Neural cell (in vitro differentiated cells): Measurements from ENCODE around the gene HMCN2. TPM values are rescaled to one million over a fixed set of nuclear protein-coding genes. Genes with fewer than 3 reads are reported as not detected.

Experiments
- H2AFZ ChIP-seq: fragments of 200-600, 300-800 bp; sonication (generic), shearing (Covaris generic); 2 replicates; pipeline ENCODE4 v1.6.0; 2014; ENCODE audit warnings: low read depth, mild to moderate bottlenecking, antibody characterized with exemption, low read length, moderate library complexity
- H3F3A ChIP-seq: fragments of 200-600 bp; shearing (Covaris generic); 2 replicates; pipeline ENCODE4 v1.6.1; 2016; ENCODE audit warnings: mild to moderate bottlenecking, moderate library complexity, mixed read lengths, antibody characterized with exemption, low read length; ENCODE audit not compliant: insufficient read depth, poor library complexity, severe bottlenecking
- H3K27ac ChIP-seq: fragments of 200-600, 300-800 bp; sonication (generic), shearing (Covaris generic); 2 replicates; pipeline ENCODE4 v1.5.1; 2014; ENCODE audit warnings: mild to moderate bottlenecking, low read length, moderate library complexity
- H3K27me3 ChIP-seq: fragments of 300-800, 200-600 bp; sonication (generic), shearing (Covaris generic); 2 replicates; pipeline ENCODE4 v1.6.0; 2014; ENCODE audit warnings: mild to moderate bottlenecking, low read depth, low read length, moderate library complexity; ENCODE audit not compliant: insufficient read depth
- H3K36me3 ChIP-seq: fragments of 300-800, 200-600 bp; sonication (generic), shearing (Covaris generic); 2 replicates; pipeline ENCODE4 v1.5.1; 2014; ENCODE audit warnings: mild to moderate bottlenecking, antibody characterized with exemption, low read length, moderate library complexity; ENCODE audit not compliant: insufficient read depth
- H3K4me2 ChIP-seq: fragments of 300-800, 200-600 bp; sonication (generic), shearing (Covaris generic); 2 replicates; pipeline ENCODE4 v1.6.0; 2014; ENCODE audit warnings: mild to moderate bottlenecking, low read length
- H3K4me3 ChIP-seq: fragments of 300-800, 200-600 bp; sonication (generic), shearing (Covaris generic); 2 replicates; pipeline ENCODE4 v1.5.1; 2014; ENCODE audit warnings: mild to moderate bottlenecking, low read length, moderate library complexity
- H3K79me2 ChIP-seq: fragments of 200-600 bp; shearing (Covaris generic); replicated peaks from 2 replicates; pipeline ENCODE4 v1.6.0; 2014; ENCODE audit warnings: mild to moderate bottlenecking, low read length, moderate library complexity; ENCODE audit not compliant: insufficient read depth
- H3K9ac ChIP-seq: fragments of 300-800, 200-600 bp; sonication (generic), shearing (Covaris generic); 2 replicates; pipeline ENCODE4 v1.6.1; 2016; ENCODE audit warnings: mild to moderate bottlenecking, low read length, mixed read lengths
- H3K9me2 ChIP-seq: fragments of 200-600 bp; shearing (Covaris generic); 2 replicates; pipeline ENCODE4 v1.6.1; 2016; ENCODE audit warnings: mild to moderate bottlenecking, low read length, mixed read lengths; ENCODE audit not compliant: insufficient read depth
- H3K9me3 ChIP-seq: fragments of 200-600, 300-800 bp; sonication (generic), shearing (Covaris generic); 2 replicates; pipeline ENCODE4 v1.6.1; 2016; ENCODE audit warnings: mild to moderate bottlenecking, mixed run types, low read length, moderate library complexity, mixed read lengths
- H4K20me1 ChIP-seq: fragments of 200-600 bp; shearing (Covaris generic); 2 replicates; pipeline ENCODE4 v1.6.1; 2016; ENCODE audit warnings: mild to moderate bottlenecking, mixed run types; ENCODE audit not compliant: insufficient read depth
- CTCF ChIP-seq: fragments of 450-650 bp; IDR thresholded peaks from 2 replicates; pipeline ENCODE4 v1.5.1; 2014; ENCODE audit warnings: antibody characterized with exemption, mild to moderate bottlenecking, moderate library complexity; ENCODE audit not compliant: poor library complexity, severe bottlenecking
- EP300 ChIP-seq: fragments of 450-650 bp; conservative IDR thresholded peaks from 2 replicates; pipeline ENCODE4 v1.6.1; 2014; ENCODE audit warnings: antibody characterized with exemption, mild to moderate bottlenecking, moderate library complexity; ENCODE audit not compliant: poor library complexity, severe bottlenecking
- EZH2 ChIP-seq: fragments of 200-600, 300-800 bp; shearing (Covaris generic), sonication (generic); IDR thresholded peaks from 2 replicates; pipeline ENCODE4 v1.6.1; 2014; ENCODE audit warnings: antibody characterized with exemption, low read length, borderline replicate concordance, mild to moderate bottlenecking; ENCODE audit not compliant: insufficient read depth, poor library complexity, severe bottlenecking
- MXI1 ChIP-seq: fragments of 450-650 bp; conservative IDR thresholded peaks from 2 replicates; pipeline ENCODE4 v1.6.1; 2014; ENCODE audit warnings: antibody characterized with exemption, mild to moderate bottlenecking; ENCODE audit not compliant: poor library complexity, severe bottlenecking
- POLR2AphosphoS5 ChIP-seq: IDR thresholded peaks from 2 replicates; pipeline ENCODE4 v1.6.1; 2012
- RAD21 ChIP-seq: fragments of 450-650 bp; conservative IDR thresholded peaks from 2 replicates; pipeline ENCODE4 v1.6.1; 2014; ENCODE audit warnings: antibody characterized with exemption, mild to moderate bottlenecking, moderate library complexity
- SMC3 ChIP-seq: fragments of 450-650 bp; conservative IDR thresholded peaks from 2 replicates; pipeline ENCODE4 v1.6.1; 2014; ENCODE audit warnings: antibody characterized with exemption, mild to moderate bottlenecking, moderate library complexity; ENCODE audit not compliant: poor library complexity
- TAF1 ChIP-seq: IDR thresholded peaks from 2 replicates; pipeline ENCODE4 v1.6.1; 2012; ENCODE audit warnings: low read depth
- polyA plus RNA-seq: library from polyadenylated mRNA; depleted of rRNA; stranded (reverse); fragments of >200 nt; gene quantifications from 2 replicates; pipeline ENCODE4 v1.2.3, GENCODE V29; 2014
- TF ChIP-seq, protein P1 (sequence below): IDR thresholded peaks from 2 replicates; pipeline ENCODE4 v1.6.1; 2012; ENCODE audit warnings: borderline replicate concordance

The HMCN2 gene
- polyA plus RNA-seq, 1 donor from 2014 or later: 1.7 TPM

- H3K9ac ChIP-seq: no peak overlapping the region
- H3K27me3 ChIP-seq: no peaks in the 10 kb centered on the region
- H3K27ac ChIP-seq: no peak overlapping the region
- TF ChIP-seq, protein P1, sequence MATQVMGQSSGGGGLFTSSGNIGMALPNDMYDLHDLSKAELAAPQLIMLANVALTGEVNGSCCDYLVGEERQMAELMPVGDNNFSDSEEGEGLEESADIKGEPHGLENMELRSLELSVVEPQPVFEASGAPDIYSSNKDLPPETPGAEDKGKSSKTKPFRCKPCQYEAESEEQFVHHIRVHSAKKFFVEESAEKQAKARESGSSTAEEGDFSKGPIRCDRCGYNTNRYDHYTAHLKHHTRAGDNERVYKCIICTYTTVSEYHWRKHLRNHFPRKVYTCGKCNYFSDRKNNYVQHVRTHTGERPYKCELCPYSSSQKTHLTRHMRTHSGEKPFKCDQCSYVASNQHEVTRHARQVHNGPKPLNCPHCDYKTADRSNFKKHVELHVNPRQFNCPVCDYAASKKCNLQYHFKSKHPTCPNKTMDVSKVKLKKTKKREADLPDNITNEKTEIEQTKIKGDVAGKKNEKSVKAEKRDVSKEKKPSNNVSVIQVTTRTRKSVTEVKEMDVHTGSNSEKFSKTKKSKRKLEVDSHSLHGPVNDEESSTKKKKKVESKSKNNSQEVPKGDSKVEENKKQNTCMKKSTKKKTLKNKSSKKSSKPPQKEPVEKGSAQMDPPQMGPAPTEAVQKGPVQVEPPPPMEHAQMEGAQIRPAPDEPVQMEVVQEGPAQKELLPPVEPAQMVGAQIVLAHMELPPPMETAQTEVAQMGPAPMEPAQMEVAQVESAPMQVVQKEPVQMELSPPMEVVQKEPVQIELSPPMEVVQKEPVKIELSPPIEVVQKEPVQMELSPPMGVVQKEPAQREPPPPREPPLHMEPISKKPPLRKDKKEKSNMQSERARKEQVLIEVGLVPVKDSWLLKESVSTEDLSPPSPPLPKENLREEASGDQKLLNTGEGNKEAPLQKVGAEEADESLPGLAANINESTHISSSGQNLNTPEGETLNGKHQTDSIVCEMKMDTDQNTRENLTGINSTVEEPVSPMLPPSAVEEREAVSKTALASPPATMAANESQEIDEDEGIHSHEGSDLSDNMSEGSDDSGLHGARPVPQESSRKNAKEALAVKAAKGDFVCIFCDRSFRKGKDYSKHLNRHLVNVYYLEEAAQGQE: no peak
- TF ChIP-seq TAF1 (no peak), EP300 (no peak), EZH2 (no peak), SMC3 (no peak), POLR2AphosphoS5 (no peak), CTCF (no peak), MXI1 (no peak), RAD21 (no peak)
- no peaks in the 10 kb centered on the region for H3K36me3 ChIP-seq
- no peaks in the 10 kb centered on the region for H3K79me2 ChIP-seq
- no peaks in the 10 kb centered on the region for H3F3A ChIP-seq
- no peak overlapping the region for H3K4me2 ChIP-seq
- H3K9me2 ChIP-seq: no peaks in the 10 kb centered on the region
- no peak overlapping the region for H3K4me3 ChIP-seq
- H2AFZ ChIP-seq: no peak overlapping the region
- no peaks in the 10 kb centered on the region for H4K20me1 ChIP-seq
- H3K9me3 ChIP-seq: no peaks in the 10 kb centered on the region
Observed at GRCh38 chr9:130362691-130363090, 97.1 kb downstream of the HMCN2 start.

DNA sequence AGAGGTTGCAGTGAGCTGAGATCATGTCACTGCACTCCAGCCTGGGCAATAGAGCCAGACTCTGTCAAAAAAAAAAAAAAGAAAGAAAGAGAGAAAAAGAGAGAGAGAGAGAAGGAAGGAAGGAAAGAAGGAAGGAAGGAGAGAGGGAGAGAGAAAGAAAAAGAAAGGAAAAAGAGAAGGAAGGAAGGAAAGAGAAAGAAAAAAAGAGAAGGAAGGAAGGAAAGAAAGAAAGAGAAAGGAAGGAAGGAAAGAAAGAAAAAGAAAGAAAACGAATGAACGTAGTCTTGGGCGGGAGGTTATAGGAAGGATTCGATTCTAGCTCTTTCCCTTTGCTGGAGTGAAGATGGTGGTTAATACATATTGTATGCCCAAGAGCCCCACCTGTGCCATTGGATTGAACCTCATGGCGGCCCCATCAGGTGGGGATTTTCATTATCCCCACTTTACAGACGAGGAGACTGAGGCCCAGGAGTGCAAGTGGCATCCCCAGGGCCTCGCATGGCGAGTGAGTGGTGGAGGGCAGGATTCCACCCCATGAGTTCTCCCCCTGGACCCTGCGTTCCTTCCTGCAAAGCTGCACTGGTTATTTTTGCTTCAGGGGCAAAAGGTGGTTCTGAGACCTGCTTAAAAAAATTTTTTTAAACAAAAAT, 98.3 kb downstream of the HMCN2 start:
- Histone ChIP-seq H3K27ac (no peak overlapping the region), H3K9ac (no peak overlapping the region), H3K4me3 (no peak overlapping the region), H3K9me2 (no peaks in the 10 kb centered on the region), H4K20me1 (no peaks in the 10 kb centered on the region), H3F3A (no peaks in the 10 kb centered on the region), H3K27me3 (no peaks in the 10 kb centered on the region), H3K79me2 (no peaks in the 10 kb centered on the region), H3K9me3 (no peaks in the 10 kb centered on the region), H3K4me2 (no peak overlapping the region), H3K36me3 (no peaks in the 10 kb centered on the region), H2AFZ (no peak overlapping the region)
- TF ChIP-seq EP300 (no peak), RAD21 (no peak), TAF1 (no peak), CTCF (no peak), EZH2 (no peak), MXI1 (no peak), SMC3 (no peak), POLR2AphosphoS5 (no peak)
- TF ChIP-seq, protein P1: no peak
